ENCODE results near the gene TOMM70.
A peak's percentile ranks its signal among the peaks of the same experiment; 100 is the strongest.
"Not testable (repeated sequence)": the region's sequence is repeated elsewhere in the genome, so short reads cannot be mapped to it uniquely, and the experiment has no call there.

Gene TOMM70

DNA sequence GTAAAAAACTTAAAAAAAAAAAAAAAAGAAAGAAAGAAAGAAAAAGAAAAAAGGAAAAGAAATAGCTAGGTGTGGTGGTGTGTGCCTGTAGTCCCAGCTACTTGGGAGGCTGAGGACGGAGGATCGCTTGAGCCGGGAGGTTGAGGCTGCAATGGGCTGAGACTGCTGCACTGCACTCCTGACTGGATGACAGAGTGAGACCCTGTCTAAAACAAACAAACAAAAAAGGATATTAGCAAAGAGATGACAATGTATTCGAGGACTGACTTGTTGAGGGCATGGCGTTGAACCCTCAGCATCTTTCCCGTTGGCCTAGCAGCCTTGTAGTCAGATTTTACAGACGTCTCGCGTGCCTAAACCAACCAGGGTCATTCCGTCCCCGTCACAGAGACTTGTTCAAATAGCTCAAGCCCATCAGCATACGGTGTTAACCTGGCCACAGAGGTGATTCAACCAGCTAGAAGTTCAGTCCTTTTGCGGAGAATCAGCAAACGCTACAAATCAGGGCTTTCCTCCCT is 66.9 kb downstream of the TOMM70 start:
- peak overlapping the region; percentile 79 for H3K27ac ChIP-seq
- no peak for DNase-seq (ENCODE audit: low spot score)

DNA sequence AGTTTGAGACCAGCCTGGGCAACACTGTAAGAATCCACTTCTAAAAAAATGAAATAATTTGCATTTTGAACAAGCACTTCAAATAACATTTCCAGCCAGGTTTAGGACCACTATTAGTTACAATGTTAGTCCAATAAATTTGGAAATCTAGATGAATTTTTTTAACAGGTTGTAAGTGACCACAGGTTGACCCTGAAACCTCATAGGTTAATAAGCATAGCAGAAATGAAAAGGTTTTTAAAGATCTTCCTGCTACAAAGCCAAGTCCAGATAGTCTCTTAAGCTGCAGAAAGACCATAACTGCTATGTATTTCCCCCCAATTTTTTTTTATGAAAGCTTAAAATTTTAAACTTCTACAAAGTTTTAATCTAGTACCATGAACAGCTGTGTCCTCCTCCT is 67.8 kb downstream of the TOMM70 start:
- no peak for DNase-seq (ENCODE audit: low spot score)
- H3K27ac ChIP-seq, result no peak overlapping the region
- CTCF ChIA-PET, result interaction anchor here (1.5 kb wide), 1 partner anchor 16 kb away, joined by 6 read pairs; no protein-coding TSS in a partner anchor
- POLR2A ChIA-PET (ENCODE audit: low non-redundant PET), result no interaction called here
- TF ChIP-seq, protein P1, sequence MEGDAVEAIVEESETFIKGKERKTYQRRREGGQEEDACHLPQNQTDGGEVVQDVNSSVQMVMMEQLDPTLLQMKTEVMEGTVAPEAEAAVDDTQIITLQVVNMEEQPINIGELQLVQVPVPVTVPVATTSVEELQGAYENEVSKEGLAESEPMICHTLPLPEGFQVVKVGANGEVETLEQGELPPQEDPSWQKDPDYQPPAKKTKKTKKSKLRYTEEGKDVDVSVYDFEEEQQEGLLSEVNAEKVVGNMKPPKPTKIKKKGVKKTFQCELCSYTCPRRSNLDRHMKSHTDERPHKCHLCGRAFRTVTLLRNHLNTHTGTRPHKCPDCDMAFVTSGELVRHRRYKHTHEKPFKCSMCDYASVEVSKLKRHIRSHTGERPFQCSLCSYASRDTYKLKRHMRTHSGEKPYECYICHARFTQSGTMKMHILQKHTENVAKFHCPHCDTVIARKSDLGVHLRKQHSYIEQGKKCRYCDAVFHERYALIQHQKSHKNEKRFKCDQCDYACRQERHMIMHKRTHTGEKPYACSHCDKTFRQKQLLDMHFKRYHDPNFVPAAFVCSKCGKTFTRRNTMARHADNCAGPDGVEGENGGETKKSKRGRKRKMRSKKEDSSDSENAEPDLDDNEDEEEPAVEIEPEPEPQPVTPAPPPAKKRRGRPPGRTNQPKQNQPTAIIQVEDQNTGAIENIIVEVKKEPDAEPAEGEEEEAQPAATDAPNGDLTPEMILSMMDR (conservative IDR thresholded peaks at IDR 0.05; ENCODE audit: low read depth), result no peak

More for the DNA sequence above, 66.9 kb downstream of the TOMM70 start:
- ChIA-PET POLR2A (ENCODE audit: low non-redundant PET) (no interaction called here), CTCF (no interaction called here)
- TF ChIP-seq, protein P1 (conservative IDR thresholded peaks at IDR 0.05; ENCODE audit: low read depth), result no peak

DNA sequence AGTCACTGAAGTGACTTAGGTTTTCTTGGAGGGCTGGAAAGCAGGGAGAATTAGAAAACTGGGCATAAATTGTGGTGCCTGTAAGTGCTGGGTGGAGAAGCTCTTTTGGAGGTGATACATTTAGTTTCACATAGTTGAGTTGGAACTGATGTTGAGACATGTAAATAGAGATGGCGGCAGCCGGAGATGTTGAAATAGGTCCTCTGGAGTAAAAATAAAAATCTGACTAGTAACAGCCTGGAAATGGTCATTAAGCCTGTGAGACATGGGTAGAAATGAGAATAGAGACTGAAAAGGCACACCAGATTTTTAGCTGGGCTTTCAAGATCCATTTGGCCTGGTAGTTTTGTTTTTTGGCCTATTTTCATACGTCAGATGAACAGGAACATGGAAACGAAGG is 69.2 kb downstream of the TOMM70 start:
- ChIA-PET CTCF (interaction anchor here (0.6 kb wide), 1 partner anchor 17 kb away, joined by 3 read pairs; no protein-coding TSS in a partner anchor), POLR2A (ENCODE audit: low non-redundant PET) (no interaction called here)
- H3K27ac ChIP-seq, result no peak overlapping the region
- DNase-seq (ENCODE audit: low spot score), result no peak
- TF ChIP-seq, protein P1 (conservative IDR thresholded peaks at IDR 0.05; ENCODE audit: low read depth), result no peak

GRCh38 chr3:100330651-100331050 is 70.2 kb downstream of the TOMM70 start:
- ChIA-PET CTCF (no interaction called here), POLR2A (ENCODE audit: low non-redundant PET) (no interaction called here)
- no peak for DNase-seq (ENCODE audit: low spot score)
- TF ChIP-seq, protein P1 (conservative IDR thresholded peaks at IDR 0.05; ENCODE audit: low read depth), result no peak
- no peak overlapping the region for H3K27ac ChIP-seq

DNA sequence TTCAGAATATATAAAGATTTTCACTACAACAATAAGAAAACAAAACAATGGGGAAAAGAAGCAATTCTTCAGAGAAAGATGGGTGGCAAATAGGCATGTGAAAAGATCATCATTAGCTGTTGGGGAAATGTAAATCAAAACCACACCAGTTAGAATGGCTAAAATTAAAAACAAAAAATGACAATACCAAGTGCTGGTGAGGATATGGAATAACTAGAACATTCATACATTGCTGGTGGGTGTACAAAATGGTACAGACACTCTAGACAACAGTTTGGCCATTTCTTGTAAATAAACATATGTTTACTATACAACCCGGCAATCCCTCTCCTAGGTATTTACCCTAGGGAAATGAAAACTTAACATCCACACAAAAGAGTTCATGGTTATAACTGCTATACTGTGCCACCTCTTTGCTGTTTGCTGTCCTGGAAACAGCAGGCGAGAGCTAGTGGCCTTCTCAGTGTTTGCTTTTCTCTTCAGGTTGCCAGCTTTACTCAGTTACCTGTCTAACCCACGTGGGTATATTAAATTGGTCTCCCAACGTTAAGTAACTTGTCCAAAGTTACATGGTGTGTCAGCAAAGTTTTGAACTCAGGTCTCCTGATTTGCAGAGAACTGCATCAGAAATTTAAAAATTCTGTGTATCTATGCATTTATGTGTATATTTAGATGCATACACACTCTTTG is 70.9 kb downstream of the TOMM70 start:
- no peak for DNase-seq (ENCODE audit: low spot score)
- H3K27ac ChIP-seq, result no peak overlapping the region
- ChIA-PET POLR2A (ENCODE audit: low non-redundant PET) (no interaction called here), CTCF (interaction anchor here (0.7 kb wide), 1 partner anchor 10 kb away, joined by 3 read pairs; no protein-coding TSS in a partner anchor)
- TF ChIP-seq, protein P1 (conservative IDR thresholded peaks at IDR 0.05; ENCODE audit: low read depth), result no peak

- CTCF ChIA-PET, result interaction anchor here (0.6 to 1.0 kb wide), 2 partner anchors 259 to 303 kb away, joined by 3 to 6 read pairs; no protein-coding TSS in a partner anchor
- DNase-seq (ENCODE audit: low spot score); H3K27ac ChIP-seq; POLR2A ChIA-PET (ENCODE audit: low non-redundant PET): not testable (repeated sequence)
Observed at GRCh38 chr3:100327377-100327776, 73.5 kb downstream of the TOMM70 start.

- no peak for DNase-seq (ENCODE audit: low spot score)
- no peak overlapping the region for H3K27ac ChIP-seq
- ChIA-PET CTCF (no interaction called here), POLR2A (ENCODE audit: low non-redundant PET) (no interaction called here)
- TF ChIP-seq, protein P1 (conservative IDR thresholded peaks at IDR 0.05; ENCODE audit: low read depth), result no peak
Observed at GRCh38 chr3:100325827-100326226, 75.1 kb downstream of the TOMM70 start.
